Adrenal gland (tissue), 12 donors: ENCODE measurements around the gene ZNF445. TPM values are rescaled to one million over a fixed set of nuclear protein-coding genes. Genes with fewer than 3 reads are reported as not detected.

Source experiments
- DNase-seq, 7 donors: peaks; one replicate each; pipeline ENCODE4 v3.0.0-alpha.2; 2019 to 2020
- H3K27ac ChIP-seq, 5 donors: fragments of 200-600 bp; sonication (generic) in 4 of 5; 1 replicate in 3 of 5; 2 replicates in 2 of 5; pipeline versions ENCODE4 v1.5.1 to v1.8.0; 2016 to 2020; ENCODE audit warnings: mild to moderate bottlenecking in 1 of 5
- H3K27me3 ChIP-seq: fragments of 200-600 bp; 2 replicates; pipeline ENCODE4 v1.8.0; 2021
- H3K36me3 ChIP-seq, 2 donors: fragments of 200-600 bp; replicated peaks in 1 of 2; 1 replicate in 1 of 2; 2 replicates in 1 of 2; pipeline versions ENCODE4 v1.5.1 to v1.8.0; 2018 to 2022
- H3K4me1 ChIP-seq, 2 donors: fragments of 200-600 bp; replicated peaks in 1 of 2; 1 replicate in 1 of 2; 2 replicates in 1 of 2; pipeline versions ENCODE4 v1.5.1 to v1.8.0; 2018 to 2021
- H3K4me3 ChIP-seq, 4 donors: fragments of 200-600 bp; sonication (generic) in 3 of 4; one replicate each; pipeline ENCODE4 v1.5.1; 2016 to 2018
- H3K9me3 ChIP-seq, 3 donors: fragments of 200-600 bp; sonication (generic) in 1 of 3; replicated peaks in 1 of 3; 1 replicate in 2 of 3; 2 replicates in 1 of 3; pipeline versions ENCODE4 v1.5.1 to v1.8.0; 2016 to 2021
- CTCF ChIP-seq, 6 experiments: fragments of 450-650 bp in 4 of 6; fragments of 200-600 bp in 2 of 6; sonication (generic) in 1 of 6; IDR thresholded peaks; 1 replicate in 5 of 6; 2 replicates in 1 of 6; pipeline versions ENCODE4 v1.5.1 to v1.8.0; 2016 to 2021; ENCODE audit warnings: antibody characterized with exemption in 6 of 6, mild to moderate bottlenecking in 2 of 6, moderate library complexity in 1 of 6
- POLR2A ChIP-seq, 2 donors: fragments of 450-650 bp; IDR thresholded peaks; one replicate each; pipeline ENCODE4 v1.6.1; 2017; ENCODE audit warnings: antibody characterized with exemption in 2 of 2, mild to moderate bottlenecking in 2 of 2, moderate library complexity in 1 of 2
- WGBS, 4 donors: extraction: QIAGEN DNeasy Blood & Tissue Kit in 2 of 4; methylation state at CpG; one replicate each; pipeline versions ENCODE4 v1.1.5 to v1.1.7; 2013 to 2017; 5-methylcytosine and 5-hydroxymethylcytosine counted together
- intact Hi-C, 2 donors: fragments of 100-400 bp; cut with DNase I; formaldehyde crosslinking; loops; one replicate each; pipeline versions ENCODE4 v1.14.1 to v1.15.0; 2022 to 2023
- polyA plus RNA-seq, 3 donors: library from polyadenylated mRNA; stranded (reverse); fragments of 200-250 nt in 2 of 3; fragments of 350-450 nt in 1 of 3; fragmentation: Illumina TruSeq in 1 of 3; extraction: RNeasy Lipid Tissue Mini Kit (QIAGEN cat#74804) in 1 of 3; gene quantifications; one replicate each; pipeline ENCODE4 v1.2.3, GENCODE V29; 2013 to 2014
- total RNA-seq, 9 donors: library from RNA; depleted of rRNA in 4 of 9; stranded (reverse); fragments of >200 nt in 4 of 9; fragments of 120-200 nt in 1 of 9; fragmentation: NEBNext Ultra II Directional in 1 of 9; extraction: Animal tissue kit (Norgen Biotek cat#: 25700) in 1 of 9; gene quantifications; one replicate each; pipeline versions ENCODE4 v1.1.0 to v1.2.4, GENCODE V29; 2013 to 2023
- donor health status: healthy with polysubstance abuse.
- donor health status: Bipolar disorder and iron deficiency.
- donor health status: DM: yes; HTN: yes; CAD: no.
- donor health status: DM: no; HTN: no; CAD: no.
- donor health status: DM: no; HTN: no; CAD: no.
- donor health status: DM: yes; HTN: yes; CAD: no.

The ZNF445 gene
- total and polyA plus RNA-seq, 12 donors, result 2.6 to 21.1 (median 8.1) TPM

DNA sequence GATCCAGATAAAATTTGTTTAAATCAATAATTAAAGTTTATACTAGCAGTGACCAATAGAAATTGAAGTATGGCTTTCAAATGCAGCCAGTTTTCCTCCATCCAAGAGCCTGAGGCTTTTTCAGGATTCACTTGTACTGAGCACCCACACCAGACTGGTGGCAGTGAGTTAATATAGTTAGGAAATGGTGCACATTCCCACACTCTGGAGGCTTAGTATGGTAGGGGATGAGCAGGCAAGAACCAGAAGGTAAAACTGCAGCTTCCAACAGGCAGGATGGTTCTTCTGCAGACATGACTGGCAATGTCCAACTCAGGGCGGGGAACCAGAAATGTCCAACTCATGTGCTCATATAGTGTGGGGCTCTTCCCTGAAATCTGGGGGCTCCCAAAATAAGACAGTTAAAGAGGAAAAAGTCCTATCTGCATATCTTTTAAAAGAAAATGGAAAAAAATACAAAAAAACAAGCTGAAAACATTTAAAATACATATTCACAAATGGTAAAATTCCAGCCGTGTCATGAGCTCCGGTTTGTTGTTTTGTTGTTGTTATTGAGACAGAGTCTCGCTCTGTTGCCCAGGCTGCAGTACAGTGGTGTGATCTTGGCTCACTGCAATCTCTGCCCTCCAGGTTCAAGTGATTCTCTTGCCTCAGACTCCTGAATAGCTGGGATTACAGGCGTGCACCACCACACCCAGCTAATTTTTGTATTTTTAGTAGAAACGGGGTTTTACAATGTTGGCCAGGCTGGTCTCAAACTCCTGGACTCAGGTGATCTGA lies 18.4 kb upstream of the ZNF445 start:
- no peak overlapping the region for H3K27ac ChIP-seq
- H3K27me3 ChIP-seq, result no peaks in the 10 kb centered on the region
- H3K9me3 ChIP-seq, result peaks cover 0 to 21% (median 0%) of the 10 kb centered on the region in 3 donors
- 94 to 100% (median 97%) methylated on average over 6 of the region's 6 CpGs for WGBS, 4 donors
- intact Hi-C loops, result no loop called here
- TF ChIP-seq POLR2A (IDR thresholded peaks at IDR 0.05) (no peak), CTCF (IDR thresholded peaks at IDR 0.05) (no peak)
- no peak overlapping the region for H3K4me3 ChIP-seq
- no peak for DNase-seq
- no peaks in the 10 kb centered on the region for H3K36me3 ChIP-seq
- no peaks in the 10 kb centered on the region for H3K4me1 ChIP-seq

GRCh38 chr3:44492496-44492895 lies 15.0 kb upstream of the ZNF445 start:
- no peaks in the 10 kb centered on the region for H3K4me1 ChIP-seq
- no peaks in the 10 kb centered on the region for H3K9me3 ChIP-seq
- intact Hi-C loops, result no loop called here
- H3K27me3 ChIP-seq, result no peaks in the 10 kb centered on the region
- no peak overlapping the region for H3K27ac ChIP-seq
- H3K36me3 ChIP-seq, result no peaks in the 10 kb centered on the region
- no peak for DNase-seq
- TF ChIP-seq CTCF (IDR thresholded peaks at IDR 0.05), result no peak
- TF ChIP-seq POLR2A (IDR thresholded peaks at IDR 0.05), result no peak
- H3K4me3 ChIP-seq, result no peak overlapping the region
- 96 to 100% (median 99%) methylated on average over 1 of the region's 1 CpG for WGBS, 4 donors

DNA sequence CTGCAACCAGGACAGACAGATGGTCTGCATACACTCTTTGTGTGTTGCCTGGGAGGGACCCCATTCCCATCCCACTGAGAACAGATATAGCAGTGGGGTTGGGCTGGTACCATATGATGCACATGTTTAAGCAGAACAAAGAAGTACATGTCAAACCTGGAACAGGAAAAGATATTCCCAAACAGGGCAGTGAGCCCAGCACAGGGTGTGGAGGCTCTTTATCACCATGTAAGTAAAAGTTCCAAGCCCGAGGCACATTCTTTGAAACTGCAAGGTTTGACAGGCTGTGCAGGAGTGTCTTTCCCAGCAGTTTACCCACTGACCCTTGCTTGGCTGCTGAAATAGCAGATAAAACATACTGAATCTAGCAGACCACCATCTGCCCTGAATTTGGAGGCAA lies 5.3 kb upstream of the ZNF445 start:
- no peaks in the 10 kb centered on the region for H3K9me3 ChIP-seq
- TF ChIP-seq POLR2A (IDR thresholded peaks at IDR 0.05) (no peak), CTCF (IDR thresholded peaks at IDR 0.05) (no peak)
- H3K4me1 ChIP-seq, result peaks cover 0 to 3% of the 10 kb centered on the region in 2 donors
- H3K36me3 ChIP-seq, result no peaks in the 10 kb centered on the region
- intact Hi-C loops, result no loop called here
- 27 to 79% (median 60%) methylated on average over 1 of the region's 1 CpG for WGBS, 4 donors
- no peaks in the 10 kb centered on the region for H3K27me3 ChIP-seq
- H3K4me3 ChIP-seq, result no peak overlapping the region
- DNase-seq, result no peak
- no peak overlapping the region for H3K27ac ChIP-seq

- Histone ChIP-seq H3K36me3 (no peaks in the 10 kb centered on the region), H3K27me3 (no peaks in the 10 kb centered on the region), H3K27ac (no peak overlapping the region), H3K9me3 (no peaks in the 10 kb centered on the region), H3K4me1 (peaks cover 12 to 24% of the 10 kb centered on the region in 2 donors), H3K4me3 (no peak overlapping the region)
- intact Hi-C loops, result loop anchor here (5.0 to 10.0 kb wide), 2 partner anchors 136 to 154 kb away; no protein-coding TSS in a partner anchor
- 90 to 93% (median 91%) methylated on average over 2 of the region's 2 CpGs for WGBS, 4 donors
- no peak for TF ChIP-seq POLR2A (IDR thresholded peaks at IDR 0.05)
- no peak for TF ChIP-seq CTCF (IDR thresholded peaks at IDR 0.05)
- DNase-seq, result no peak
These were observed 1.2 kb upstream of the ZNF445 start for GRCh38 chr3:44478606-44479094.
